OCI-LY7 (cell line): ENCODE measurements around the gene PITX3. TPM values are rescaled to one million over a fixed set of nuclear protein-coding genes. Genes with fewer than 3 reads are reported as not detected.

Source experiments
- BruUV-seq: library from RNA; stranded (reverse); fragments of 400-500 nt; replicated peaks from 2 replicates; lab custom pipeline; 2021; lab: Mats Ljungman, UMichigan
- CTCF ChIA-PET: fragments of 300-600 bp; sonication (Branson Sonifier 250); formaldehyde crosslinking; loops from one replicate; lab custom pipeline; 2022; ENCODE audit warnings: antibody characterized with exemption; ENCODE audit not compliant: unreplicated experiment; lab: Charles Lee
- POLR2A ChIA-PET: fragments of 300-600 bp; sonication (Branson Sonifier 250); formaldehyde crosslinking; loops from one replicate; lab custom pipeline; 2022; ENCODE audit warnings: antibody characterized with exemption; lab: Charles Lee
- DNase-seq: peaks from one replicate; pipeline ENCODE4 v3.0.0-alpha.2; 2015; ENCODE audit warnings: low spot score
- H2AFZ ChIP-seq: fragments of 200-600 bp; sonication (generic), shearing (Covaris generic); 2 replicates; pipeline ENCODE4 v1.6.1; 2014; ENCODE audit warnings: mild to moderate bottlenecking, antibody characterized with exemption, low read length, moderate library complexity
- H3K27ac ChIP-seq: fragments of 200-600 bp; sonication (generic); 2 replicates; pipeline ENCODE4 v1.5.1; 2014; ENCODE audit warnings: mixed run types, low read depth, mild to moderate bottlenecking, moderate library complexity, low read length, inconsistent platforms; ENCODE audit not compliant: poor library complexity, severe bottlenecking
- H3K36me3 ChIP-seq: fragments of 200-600 bp; sonication (generic); 2 replicates; pipeline ENCODE4 v1.6.1; 2014; ENCODE audit warnings: mild to moderate bottlenecking, antibody characterized with exemption, low read length, moderate library complexity, mixed read lengths; ENCODE audit not compliant: insufficient read depth
- H3K4me1 ChIP-seq: fragments of 200-600 bp; sonication (generic); 2 replicates; pipeline ENCODE4 v1.5.1; 2014; ENCODE audit warnings: mild to moderate bottlenecking, low read length; ENCODE audit not compliant: insufficient read depth, poor library complexity, severe bottlenecking
- H3K4me2 ChIP-seq: fragments of 200-600 bp; sonication (generic); 2 replicates; pipeline ENCODE4 v1.6.1; 2014; ENCODE audit warnings: mild to moderate bottlenecking, low read length
- H3K4me3 ChIP-seq: fragments of 200-600 bp; sonication (generic); 2 replicates; pipeline ENCODE4 v1.5.1; 2014; ENCODE audit warnings: mild to moderate bottlenecking, low read depth, low read length; ENCODE audit not compliant: poor library complexity, severe bottlenecking
- H3K79me2 ChIP-seq: fragments of 200-600 bp; sonication (generic); 2 replicates; pipeline ENCODE4 v1.6.1; 2016; ENCODE audit warnings: low read depth, mild to moderate bottlenecking, low read length, moderate library complexity, mixed read lengths; ENCODE audit not compliant: insufficient read depth
- H3K9me2 ChIP-seq: fragments of 200-600 bp; sonication (generic); 2 replicates; pipeline ENCODE4 v1.6.1; 2016; ENCODE audit warnings: mild to moderate bottlenecking, low read length, mixed read lengths; ENCODE audit not compliant: insufficient read depth
- H3K9me3 ChIP-seq: fragments of 200-600 bp; sonication (generic); 2 replicates; pipeline ENCODE4 v1.6.1; 2014; ENCODE audit warnings: mild to moderate bottlenecking, mixed run types, low read length, mixed read lengths
- H4K20me1 ChIP-seq: fragments of 200-600 bp; sonication (generic); 2 replicates; pipeline ENCODE4 v1.6.1; 2014; ENCODE audit warnings: mild to moderate bottlenecking, antibody characterized with exemption, low read length, moderate library complexity, mixed read lengths; ENCODE audit not compliant: insufficient read depth
- CTCF ChIP-seq: fragments of 200-600 bp; sonication (generic); conservative IDR thresholded peaks from 2 replicates; pipeline ENCODE4 v1.5.1; 2014; ENCODE audit warnings: mild to moderate bottlenecking, antibody characterized with exemption, low read length, moderate library complexity, mixed read lengths
- EZH2phosphoT487 ChIP-seq: fragments of 200-600 bp; sonication (generic); IDR thresholded peaks from 2 replicates; pipeline ENCODE4 v1.6.1; 2018; ENCODE audit warnings: low read depth, borderline replicate concordance, mild to moderate bottlenecking, mixed run types, antibody characterized with exemption, low read length, moderate library complexity, mixed read lengths
- intact Hi-C: fragments of 100-400 bp; cut with micrococcal nuclease; formaldehyde crosslinking; loops from one replicate; pipeline ENCODE4 v1.10.0; 2022; ENCODE audit not compliant: unreplicated experiment
- total RNA-seq, 2 experiments: library from RNA; depleted of rRNA in 1 of 2; stranded (reverse); fragments of >200 nt in 1 of 2; shearing (Covaris generic) in 1 of 2; gene quantifications; 2 replicates each; pipeline ENCODE4 v1.2.3, GENCODE V29; 2014 to 2022

Gene PITX3
- total RNA-seq, 2 experiments from 2014 or later, result not detected

GRCh38 chr10:102287991-102288390 is 46.7 kb upstream of the PITX3 start:
- Histone ChIP-seq H3K27ac (no peak overlapping the region), H3K4me2 (no peak overlapping the region), H3K9me3 (no peaks in the 10 kb centered on the region), H3K36me3 (peaks cover 9% of the 10 kb centered on the region; the same call in 1 of the 2 replicates), H4K20me1 (no peaks in the 10 kb centered on the region), H3K4me1 (no peaks in the 10 kb centered on the region), H3K9me2 (no peaks in the 10 kb centered on the region), H3K4me3 (no peak overlapping the region), H3K79me2 (no peaks in the 10 kb centered on the region), H2AFZ (no peak overlapping the region)
- intact Hi-C loops, result no loop called here
- TF ChIP-seq CTCF (no peak), EZH2phosphoT487 (no peak)
- ChIA-PET CTCF (no interaction called here), POLR2A (no interaction called here)
- no peak for DNase-seq
- no TSS peak for BruUV-seq

GRCh38 chr10:102287538-102287937 is 46.2 kb upstream of the PITX3 start:
- no peak overlapping the region for H2AFZ ChIP-seq
- BruUV-seq, result no TSS peak
- H3K79me2 ChIP-seq, result no peaks in the 10 kb centered on the region

More at GRCh38 chr10:102287538-102287937, 46.2 kb upstream of the PITX3 start:
- Histone ChIP-seq H4K20me1 (no peaks in the 10 kb centered on the region), H3K4me2 (no peak overlapping the region), H3K4me1 (no peaks in the 10 kb centered on the region), H3K9me2 (no peaks in the 10 kb centered on the region), H3K4me3 (no peak overlapping the region), H3K9me3 (no peaks in the 10 kb centered on the region), H3K27ac (no peak overlapping the region), H3K36me3 (peaks cover 9% of the 10 kb centered on the region; the same call in 1 of the 2 replicates)
- no peak for DNase-seq
- POLR2A ChIA-PET, result no interaction called here
- TF ChIP-seq CTCF (no peak), EZH2phosphoT487 (no peak)
- intact Hi-C loops, result no loop called here
- CTCF ChIA-PET, result no interaction called here
